ENCODE results near the gene THAP3. TPM values are rescaled to one million over a fixed set of nuclear protein-coding genes. Genes with fewer than 3 reads are reported as not detected.
"Not testable (repeated sequence)": the region's sequence is repeated elsewhere in the genome, so short reads cannot be mapped to it uniquely, and the experiment has no call there.

THAP3 gene
- total RNA-seq, 1 donor = 19.4 TPM

- no peak overlapping the region for H3K4me3 ChIP-seq (ENCODE audit: low read depth, low read length)
- TF ChIP-seq, protein P1, sequence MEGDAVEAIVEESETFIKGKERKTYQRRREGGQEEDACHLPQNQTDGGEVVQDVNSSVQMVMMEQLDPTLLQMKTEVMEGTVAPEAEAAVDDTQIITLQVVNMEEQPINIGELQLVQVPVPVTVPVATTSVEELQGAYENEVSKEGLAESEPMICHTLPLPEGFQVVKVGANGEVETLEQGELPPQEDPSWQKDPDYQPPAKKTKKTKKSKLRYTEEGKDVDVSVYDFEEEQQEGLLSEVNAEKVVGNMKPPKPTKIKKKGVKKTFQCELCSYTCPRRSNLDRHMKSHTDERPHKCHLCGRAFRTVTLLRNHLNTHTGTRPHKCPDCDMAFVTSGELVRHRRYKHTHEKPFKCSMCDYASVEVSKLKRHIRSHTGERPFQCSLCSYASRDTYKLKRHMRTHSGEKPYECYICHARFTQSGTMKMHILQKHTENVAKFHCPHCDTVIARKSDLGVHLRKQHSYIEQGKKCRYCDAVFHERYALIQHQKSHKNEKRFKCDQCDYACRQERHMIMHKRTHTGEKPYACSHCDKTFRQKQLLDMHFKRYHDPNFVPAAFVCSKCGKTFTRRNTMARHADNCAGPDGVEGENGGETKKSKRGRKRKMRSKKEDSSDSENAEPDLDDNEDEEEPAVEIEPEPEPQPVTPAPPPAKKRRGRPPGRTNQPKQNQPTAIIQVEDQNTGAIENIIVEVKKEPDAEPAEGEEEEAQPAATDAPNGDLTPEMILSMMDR (IDR thresholded peaks at IDR 0.05; ENCODE audit: insufficient read depth, low read depth, low read length) = no peak
- no peak for DNase-seq (ENCODE audit: low read depth)
Observed at GRCh38 chr1:6630027-6630426, 5.4 kb downstream of the THAP3 start.

DNA sequence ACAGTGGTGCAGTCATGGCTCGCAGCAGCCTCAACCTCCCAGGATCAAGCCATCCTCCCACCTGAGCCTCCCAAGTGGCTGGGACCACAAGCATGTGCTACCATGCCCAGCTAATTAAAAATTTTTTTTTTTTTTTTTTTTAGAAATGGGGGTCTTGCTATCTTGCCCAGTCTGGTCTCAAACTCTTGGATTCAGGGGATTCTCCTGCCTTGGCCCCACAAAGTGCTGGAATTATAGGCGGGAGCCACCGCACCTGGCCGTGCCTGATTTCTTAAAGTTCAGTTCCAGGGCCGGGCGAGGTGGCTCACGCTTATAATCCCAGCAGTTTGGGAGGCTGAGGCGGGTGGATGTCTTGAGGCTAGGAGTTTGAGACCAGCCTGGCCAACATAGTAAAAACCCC lies 6.4 kb downstream of the THAP3 start:
- TF ChIP-seq, protein P1 (IDR thresholded peaks at IDR 0.05; ENCODE audit: insufficient read depth, low read depth, low read length) = no peak
- H3K4me3 ChIP-seq (ENCODE audit: low read depth, low read length) = no peak overlapping the region
- no peak for DNase-seq (ENCODE audit: low read depth)

DNA sequence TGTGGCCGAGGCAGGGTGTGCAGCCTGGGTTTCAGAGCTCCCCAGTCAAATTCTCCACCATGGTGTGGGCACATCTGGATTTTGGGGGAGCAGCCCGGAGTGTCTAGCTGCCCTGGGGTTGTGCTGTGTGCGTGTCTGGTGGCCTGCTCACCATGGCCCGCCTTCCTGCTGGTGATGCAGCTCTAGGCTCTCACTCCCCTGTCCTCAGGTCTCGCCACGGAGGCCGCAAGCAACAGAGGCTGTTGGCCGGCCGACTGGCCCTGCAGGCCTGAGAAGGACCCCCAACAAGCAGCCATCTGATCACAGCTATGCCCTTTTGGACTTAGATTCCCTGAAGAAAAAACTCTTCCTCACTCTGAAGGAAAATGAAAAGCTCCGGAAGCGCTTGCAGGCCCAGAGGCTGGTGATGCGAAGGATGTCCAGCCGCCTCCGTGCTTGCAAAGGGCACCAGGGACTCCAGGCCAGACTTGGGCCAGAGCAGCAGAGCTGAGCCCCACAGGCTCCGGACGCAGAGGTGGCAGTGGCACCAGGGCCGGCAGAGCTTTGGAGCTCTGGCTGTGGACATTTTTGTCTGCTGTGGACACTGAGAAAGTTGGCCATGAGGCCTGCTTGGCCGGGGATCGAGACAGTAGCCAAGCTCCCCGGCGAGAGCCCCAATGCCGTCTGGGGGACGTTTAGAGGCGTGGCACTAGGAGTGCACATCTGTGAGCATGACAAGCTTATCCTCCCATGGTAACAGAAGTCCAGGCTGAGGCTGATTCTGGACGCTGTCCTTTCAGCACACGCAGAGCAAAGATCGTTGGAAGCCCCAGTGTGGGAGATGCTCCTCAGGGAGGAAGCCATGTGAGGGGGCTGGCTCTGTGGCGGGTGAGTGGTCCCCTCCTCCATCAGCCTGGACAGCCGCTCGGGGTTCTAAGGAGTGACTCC lies 8.2 kb downstream of the THAP3 start:
- TF ChIP-seq, protein P1 (IDR thresholded peaks at IDR 0.05; ENCODE audit: insufficient read depth, low read depth, low read length) = no peak
- no peak overlapping the region for H3K4me3 ChIP-seq (ENCODE audit: low read depth, low read length)
- no peak for DNase-seq (ENCODE audit: low read depth)

- peak; percentile 48 for DNase-seq (ENCODE audit: low read depth)
- H3K4me3 ChIP-seq (ENCODE audit: low read depth, low read length) = no peak overlapping the region
- TF ChIP-seq, protein P1 (IDR thresholded peaks at IDR 0.05; ENCODE audit: insufficient read depth, low read depth, low read length) = peak; percentile 54
Observed at GRCh38 chr1:6634371-6635052, 9.8 kb downstream of the THAP3 start.

DNA sequence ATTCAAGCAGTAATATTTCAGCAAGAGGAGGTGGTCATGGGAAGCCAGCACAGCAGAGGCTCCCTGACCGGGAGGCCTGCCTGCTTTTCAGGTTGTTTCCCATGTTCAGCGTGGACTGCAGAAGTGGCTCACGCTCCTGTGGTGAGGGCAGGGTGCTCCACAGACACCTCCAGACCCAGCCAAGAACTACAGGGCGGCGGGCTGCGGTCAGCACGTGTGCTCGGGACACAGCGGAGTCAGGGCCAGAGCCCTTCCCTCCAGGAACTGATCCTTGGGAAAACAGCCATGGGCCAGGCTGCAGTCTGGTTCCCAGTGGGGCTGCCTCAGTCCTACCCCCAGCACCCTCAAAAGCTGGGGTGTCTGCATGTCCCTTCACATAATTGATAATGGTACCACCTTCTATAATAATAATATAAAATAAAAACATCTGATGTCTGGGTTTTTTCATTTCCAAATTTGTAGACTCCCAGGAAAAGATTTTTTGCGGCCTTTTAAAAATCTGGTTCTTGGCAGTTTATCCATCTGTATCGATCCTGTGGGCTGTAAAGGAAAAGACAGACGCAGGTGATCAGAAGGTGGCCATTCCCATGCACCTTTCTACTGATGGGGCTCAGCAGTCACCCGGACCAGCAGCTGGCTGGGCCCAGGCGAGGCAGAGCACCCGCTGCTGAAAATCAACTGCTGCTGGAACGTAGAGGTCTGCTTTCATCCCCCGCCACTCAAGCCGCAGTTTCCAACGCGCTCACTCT lies 10.7 kb downstream of the THAP3 start:
- no peak overlapping the region for H3K4me3 ChIP-seq (ENCODE audit: low read depth, low read length)
- no peak for DNase-seq (ENCODE audit: low read depth)
- TF ChIP-seq, protein P1 (IDR thresholded peaks at IDR 0.05; ENCODE audit: insufficient read depth, low read depth, low read length) = no peak

DNA sequence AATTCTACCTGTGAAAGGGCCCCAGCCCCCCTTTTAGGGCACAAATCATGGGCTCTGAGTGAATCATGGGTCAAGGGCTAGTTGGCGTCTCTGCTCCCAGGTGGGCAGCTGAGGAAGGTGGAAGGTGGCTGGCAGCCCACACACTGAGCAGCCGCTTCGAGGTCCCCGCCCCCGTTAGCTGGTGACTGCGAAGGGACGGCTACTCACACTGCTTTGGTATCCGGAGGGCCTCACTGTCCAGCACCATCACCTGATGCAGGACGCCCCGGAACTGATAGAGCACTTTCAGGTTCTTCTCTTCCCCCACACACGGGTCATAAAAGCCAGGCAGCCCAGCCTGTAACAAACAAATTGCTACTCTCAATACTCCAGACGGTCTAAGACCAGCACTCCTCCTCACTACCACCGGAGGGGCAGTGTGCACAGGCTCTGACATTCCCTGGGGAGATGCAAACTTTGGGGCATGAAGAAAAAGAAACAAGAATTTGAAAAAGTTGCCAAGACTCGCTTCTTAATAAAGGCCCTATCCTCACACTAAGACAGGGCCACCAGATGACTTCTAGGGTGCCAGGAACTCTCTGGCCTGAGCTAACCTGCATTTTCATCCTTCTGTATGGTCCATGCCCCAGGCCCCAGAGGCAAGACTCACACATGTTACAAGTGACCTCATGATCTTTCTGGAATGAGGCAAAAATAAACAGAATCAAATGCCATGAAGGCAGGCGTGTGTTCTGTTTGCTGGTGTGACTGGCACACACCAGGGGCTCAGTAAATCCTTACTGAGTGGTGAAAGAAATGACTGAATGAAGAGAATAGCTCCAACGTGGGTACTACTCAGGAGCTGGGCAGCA lies 11.5 kb downstream of the THAP3 start:
- TF ChIP-seq, protein P1 (IDR thresholded peaks at IDR 0.05; ENCODE audit: insufficient read depth, low read depth, low read length) = no peak
- H3K4me3 ChIP-seq (ENCODE audit: low read depth, low read length) = no peak overlapping the region
- DNase-seq (ENCODE audit: low read depth) = no peak

DNA sequence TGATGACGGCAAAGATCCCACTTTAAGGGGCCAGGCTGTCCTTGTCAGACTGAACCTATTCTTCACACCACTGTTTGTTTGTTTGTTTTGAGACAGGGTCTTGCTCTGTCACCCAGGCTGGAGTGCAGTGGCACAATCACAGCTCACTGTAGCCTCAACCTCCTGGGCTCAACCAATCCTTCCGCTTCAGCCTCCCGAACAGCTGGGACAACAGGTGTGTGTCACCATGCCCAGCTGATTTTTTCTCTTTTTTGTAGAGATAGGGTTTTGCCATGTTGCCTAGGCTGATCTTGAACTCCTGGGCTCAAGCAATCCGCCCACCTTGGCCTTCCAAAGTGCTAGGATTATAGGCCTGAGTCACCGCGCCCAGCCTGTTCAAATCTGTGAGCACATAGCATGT lies 12.1 kb downstream of the THAP3 start:
- DNase-seq (ENCODE audit: low read depth); H3K4me3 ChIP-seq (ENCODE audit: low read depth, low read length): not testable (repeated sequence)
